Measurements from ENCODE around the gene ZNF749. TPM values are rescaled to one million over a fixed set of nuclear protein-coding genes. Genes with fewer than 3 reads are reported as not detected.

Gene ZNF749
- total and polyA plus RNA-seq, 10 of the 15 experiments (the other 5 are each of a cell fraction or from before 2014, with no cell fraction given), result 3.1 to 20.2 (median 13.7) TPM

DNA sequence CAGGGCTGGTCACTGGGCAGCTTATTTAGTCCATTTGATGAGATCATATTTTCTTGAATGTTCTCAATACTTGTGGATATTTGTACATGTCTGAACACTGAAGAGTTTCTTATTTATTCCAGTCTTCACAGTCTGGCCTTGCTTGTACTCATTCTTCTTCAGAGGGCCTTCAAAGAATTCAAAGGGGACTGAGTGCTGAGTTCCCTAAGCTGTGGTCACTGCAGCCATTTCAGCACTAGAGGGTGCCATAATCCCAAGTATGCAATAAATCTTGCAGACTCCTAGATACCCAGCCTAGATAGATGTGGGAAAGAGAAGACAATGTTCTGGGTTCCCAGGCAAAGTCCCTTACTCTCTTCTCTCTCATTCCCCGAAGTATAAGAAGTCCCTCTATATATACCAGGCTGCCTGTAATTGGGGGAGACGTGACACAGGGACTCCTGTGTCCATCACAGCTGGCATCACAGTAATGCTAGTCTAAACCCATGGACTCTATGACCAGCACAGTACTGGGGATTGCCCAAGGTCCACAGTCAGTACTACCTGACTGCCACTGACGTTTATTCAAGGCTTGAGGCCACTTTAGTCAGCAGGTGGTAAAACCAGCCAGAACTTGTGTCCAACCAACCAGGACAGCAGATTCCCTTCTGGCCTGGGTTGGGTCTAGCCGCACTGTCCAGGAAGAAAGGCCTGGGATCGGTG, 30.7 kb downstream of the ZNF749 start (continued):
- TF ChIP-seq, protein P1, sequence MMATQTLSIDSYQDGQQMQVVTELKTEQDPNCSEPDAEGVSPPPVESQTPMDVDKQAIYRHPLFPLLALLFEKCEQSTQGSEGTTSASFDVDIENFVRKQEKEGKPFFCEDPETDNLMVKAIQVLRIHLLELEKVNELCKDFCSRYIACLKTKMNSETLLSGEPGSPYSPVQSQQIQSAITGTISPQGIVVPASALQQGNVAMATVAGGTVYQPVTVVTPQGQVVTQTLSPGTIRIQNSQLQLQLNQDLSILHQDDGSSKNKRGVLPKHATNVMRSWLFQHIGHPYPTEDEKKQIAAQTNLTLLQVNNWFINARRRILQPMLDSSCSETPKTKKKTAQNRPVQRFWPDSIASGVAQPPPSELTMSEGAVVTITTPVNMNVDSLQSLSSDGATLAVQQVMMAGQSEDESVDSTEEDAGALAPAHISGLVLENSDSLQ (IDR thresholded peaks at IDR 0.05), result no peak
- TF ChIP-seq RUNX3 (IDR thresholded peaks at IDR 0.05; ENCODE audit: low read length), result peak; percentile 77
- TF ChIP-seq CBFB (IDR thresholded peaks at IDR 0.05; ENCODE audit: low read depth), result 0 out of 2 replicates have a peak, but pooled peaks have one; percentile 33
- TF ChIP-seq, protein P2, sequence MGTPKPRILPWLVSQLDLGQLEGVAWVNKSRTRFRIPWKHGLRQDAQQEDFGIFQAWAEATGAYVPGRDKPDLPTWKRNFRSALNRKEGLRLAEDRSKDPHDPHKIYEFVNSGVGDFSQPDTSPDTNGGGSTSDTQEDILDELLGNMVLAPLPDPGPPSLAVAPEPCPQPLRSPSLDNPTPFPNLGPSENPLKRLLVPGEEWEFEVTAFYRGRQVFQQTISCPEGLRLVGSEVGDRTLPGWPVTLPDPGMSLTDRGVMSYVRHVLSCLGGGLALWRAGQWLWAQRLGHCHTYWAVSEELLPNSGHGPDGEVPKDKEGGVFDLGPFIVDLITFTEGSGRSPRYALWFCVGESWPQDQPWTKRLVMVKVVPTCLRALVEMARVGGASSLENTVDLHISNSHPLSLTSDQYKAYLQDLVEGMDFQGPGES (IDR thresholded peaks at IDR 0.05), result no peak
- TF ChIP-seq, protein P3, sequence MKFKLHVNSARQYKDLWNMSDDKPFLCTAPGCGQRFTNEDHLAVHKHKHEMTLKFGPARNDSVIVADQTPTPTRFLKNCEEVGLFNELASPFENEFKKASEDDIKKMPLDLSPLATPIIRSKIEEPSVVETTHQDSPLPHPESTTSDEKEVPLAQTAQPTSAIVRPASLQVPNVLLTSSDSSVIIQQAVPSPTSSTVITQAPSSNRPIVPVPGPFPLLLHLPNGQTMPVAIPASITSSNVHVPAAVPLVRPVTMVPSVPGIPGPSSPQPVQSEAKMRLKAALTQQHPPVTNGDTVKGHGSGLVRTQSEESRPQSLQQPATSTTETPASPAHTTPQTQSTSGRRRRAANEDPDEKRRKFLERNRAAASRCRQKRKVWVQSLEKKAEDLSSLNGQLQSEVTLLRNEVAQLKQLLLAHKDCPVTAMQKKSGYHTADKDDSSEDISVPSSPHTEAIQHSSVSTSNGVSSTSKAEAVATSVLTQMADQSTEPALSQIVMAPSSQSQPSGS (IDR thresholded peaks at IDR 0.05; ENCODE audit: low read length), result no peak
- peak; percentile 65; the same call in 1 of the 2 replicates for TF ChIP-seq SMC3 (IDR thresholded peaks at IDR 0.05; ENCODE audit: borderline replicate concordance, low read length)
- TF ChIP-seq FOS (IDR thresholded peaks at IDR 0.05; ENCODE audit: borderline replicate concordance, extremely low read depth, insufficient read length), result no peak

DNA sequence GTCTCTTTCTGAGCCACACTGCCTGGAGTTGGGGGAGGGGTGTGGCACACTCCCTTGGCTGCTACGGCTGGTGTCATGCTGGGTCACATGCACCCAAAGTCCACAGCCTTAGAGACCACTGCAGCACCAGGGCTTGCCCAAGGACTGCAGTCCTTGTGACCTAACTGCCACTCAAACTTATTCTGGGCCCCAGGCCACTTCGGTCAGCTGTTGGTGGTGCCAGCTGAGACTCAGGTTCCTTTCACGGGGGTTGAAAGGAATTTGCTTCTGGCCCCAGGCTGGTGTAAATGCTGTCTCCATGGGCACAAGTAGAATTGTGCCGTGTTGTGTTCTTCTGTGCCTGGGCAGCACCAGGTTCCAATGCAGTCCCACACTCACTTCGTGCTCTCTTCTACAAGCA, 31.4 kb downstream of the ZNF749 start:
- ChIA-PET POLR2A (no interaction called here), CTCF (interaction anchor here (1.3 kb wide), 1 partner anchor 881 kb away, joined by 4 read pairs; no protein-coding TSS in a partner anchor), RAD21 (ENCODE audit: unreplicated experiment) (no interaction called here), SMC1A (ENCODE audit: uncharacterized antibody, unreplicated experiment) (interaction anchor here (1.3 kb wide), 1 partner anchor 61 kb away, joined by 5 read pairs; no protein-coding TSS in a partner anchor)
- no peak overlapping the region for H3K27ac ChIP-seq (ENCODE audit: control insufficient read depth, insufficient read depth)
- no peak overlapping the region for H3K4me2 ChIP-seq (ENCODE audit: control insufficient read depth, insufficient read depth)
- no peak overlapping the region for H3K9ac ChIP-seq (ENCODE audit: control insufficient read depth, insufficient read depth, low read length)
- WGBS (ENCODE audit: insufficient coverage, insufficient replicate concordance, low lambda C conversion rate, missing lambda C conversion rate), result 86% methylated on average over 5 of the region's 5 CpGs
- peaks cover 5% of the 10 kb centered on the region for H3K9me3 ChIP-seq (replicated peaks; ENCODE audit: control insufficient read depth, insufficient read depth, low read length)
- FAIRE-seq (no peak), DNase-seq (ENCODE audit: low read depth, low spot score) (no peak), ATAC-seq (no peak)
- H3K79me2 ChIP-seq (ENCODE audit: control insufficient read depth, insufficient read depth, low read length), result no peaks in the 10 kb centered on the region
- no TSS peak for BruUV-seq (replicated peaks)
- H3K36me3 ChIP-seq (ENCODE audit: control insufficient read depth in 2 of 2, insufficient read depth in 2 of 2, low read length in 1 of 2), result no peaks in the 10 kb centered on the region
- no peaks in the 10 kb centered on the region for H3K27me3 ChIP-seq (replicated peaks in 1 of 2; ENCODE audit: control insufficient read depth in 2 of 2, insufficient read depth in 2 of 2, low read length in 1 of 2)
- intact Hi-C loops (cut with micrococcal nuclease; ENCODE audit: unreplicated experiment) (no loop called here), in situ Hi-C loops (cut with MboI) (no loop called here)
- TF ChIP-seq CREM (IDR thresholded peaks at IDR 0.05; ENCODE audit: low read depth), result no peak
- TF ChIP-seq RUNX3 (IDR thresholded peaks at IDR 0.05; ENCODE audit: low read length), result no peak
- TF ChIP-seq POLR2AphosphoS2 (IDR thresholded peaks at IDR 0.05; ENCODE audit: low read depth, low read length), result no peak
- TF ChIP-seq SMAD1 (IDR thresholded peaks at IDR 0.05; ENCODE audit: low read depth, partially characterized antibody), result no peak
- TF ChIP-seq HCFC1 (IDR thresholded peaks at IDR 0.05; ENCODE audit: low read length), result no peak
- TF ChIP-seq, protein P4, sequence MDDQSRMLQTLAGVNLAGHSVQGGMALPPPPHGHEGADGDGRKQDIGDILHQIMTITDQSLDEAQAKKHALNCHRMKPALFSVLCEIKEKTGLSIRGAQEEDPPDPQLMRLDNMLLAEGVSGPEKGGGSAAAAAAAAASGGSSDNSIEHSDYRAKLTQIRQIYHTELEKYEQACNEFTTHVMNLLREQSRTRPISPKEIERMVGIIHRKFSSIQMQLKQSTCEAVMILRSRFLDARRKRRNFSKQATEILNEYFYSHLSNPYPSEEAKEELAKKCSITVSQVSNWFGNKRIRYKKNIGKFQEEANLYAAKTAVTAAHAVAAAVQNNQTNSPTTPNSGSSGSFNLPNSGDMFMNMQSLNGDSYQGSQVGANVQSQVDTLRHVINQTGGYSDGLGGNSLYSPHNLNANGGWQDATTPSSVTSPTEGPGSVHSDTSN (IDR thresholded peaks at IDR 0.05; ENCODE audit: insufficient replicate concordance, low read depth, low read length), result no peak
- TF ChIP-seq ZSCAN29 (IDR thresholded peaks at IDR 0.05), result no peak
- TF ChIP-seq CHD1 (IDR thresholded peaks at IDR 0.05; ENCODE audit: low read depth, low read length), result no peak
- TF ChIP-seq BCL11A (IDR thresholded peaks at IDR 0.05; ENCODE audit: low read depth, low read length), result no peak
- no peak for TF ChIP-seq SPI1 (IDR thresholded peaks at IDR 0.05; ENCODE audit: borderline replicate concordance, insufficient read depth, low read depth, low read length)
- no peak for TF ChIP-seq ATF7 (IDR thresholded peaks at IDR 0.05; ENCODE audit: low read depth)
- no peak for TF ChIP-seq SMC3 (IDR thresholded peaks at IDR 0.05; ENCODE audit: borderline replicate concordance, low read length)
- no peaks in the 10 kb centered on the region for H3K4me1 ChIP-seq (ENCODE audit: control insufficient read depth, insufficient read depth, low read length)
- H2AFZ ChIP-seq (ENCODE audit: control insufficient read depth, low read depth, low read length), result no peak overlapping the region
- H4K20me1 ChIP-seq (ENCODE audit: control insufficient read depth, insufficient read depth), result no peaks in the 10 kb centered on the region
- no peak overlapping the region for H3K4me3 ChIP-seq

Data from GM12878 (cell line).